Peyer's patch (tissue), 4 donors: Measurements from ENCODE around the gene CRACDL. TPM values are rescaled to one million over a fixed set of nuclear protein-coding genes. Genes with fewer than 3 reads are reported as not detected.

Source experiments
- DNase-seq, 3 donors: peaks; one replicate each; pipeline ENCODE4 v3.0.0-alpha.2; 2017 to 2019
- H3K27ac ChIP-seq, 4 donors: fragments of 200-600 bp; sonication (generic); one replicate each; pipeline ENCODE4 v1.5.1; 2016 to 2019
- H3K27me3 ChIP-seq, 2 donors: fragments of 200-600 bp; sonication (generic); one replicate each; pipeline ENCODE4 v1.5.1; 2019
- H3K36me3 ChIP-seq, 3 donors: fragments of 200-600 bp; sonication (generic); one replicate each; pipeline ENCODE4 v1.5.1; 2016 to 2019
- H3K4me1 ChIP-seq, 4 donors: fragments of 200-600 bp; sonication (generic); one replicate each; pipeline ENCODE4 v1.5.1; 2016 to 2019
- H3K4me3 ChIP-seq, 4 donors: fragments of 200-600 bp; sonication (generic); 1 replicate in 3 of 4; 2 replicates in 1 of 4; pipeline ENCODE4 v1.5.1; 2016 to 2019; ENCODE audit warnings: mild to moderate bottlenecking in 1 of 4
- H3K9me3 ChIP-seq, 4 donors: fragments of 200-600 bp; sonication (generic); one replicate each; pipeline ENCODE4 v1.5.1; 2016 to 2019; ENCODE audit warnings: mild to moderate bottlenecking in 1 of 4
- CTCF ChIP-seq, 6 experiments: fragments of 450-650 bp in 4 of 6; fragments of 200-600 bp in 2 of 6; sonication (generic) in 1 of 6; IDR thresholded peaks; one replicate each; pipeline ENCODE4 v1.5.1; 2017 to 2019; ENCODE audit warnings: antibody characterized with exemption in 6 of 6, mild to moderate bottlenecking in 3 of 6, moderate library complexity in 1 of 6
- POLR2A ChIP-seq, 2 donors: fragments of 450-650 bp; IDR thresholded peaks; one replicate each; pipeline ENCODE4 v1.5.1; 2017; ENCODE audit warnings: antibody characterized with exemption in 2 of 2, mild to moderate bottlenecking in 2 of 2, moderate library complexity in 2 of 2
- total RNA-seq, 4 donors: library from RNA; depleted of rRNA; stranded (reverse); fragments of >200 nt; gene quantifications; one replicate each; pipeline ENCODE4 v1.1.0, GENCODE V29; 2016

The CRACDL gene
- total RNA-seq, 4 donors from 2014 or later, result 3.3 to 36.5 (median 10.2) TPM

GRCh38 chr2:98799375-98800329 is 136.4 kb downstream of the CRACDL start:
- no peaks in the 10 kb centered on the region for H3K4me1 ChIP-seq
- no peak overlapping the region for H3K27ac ChIP-seq
- H3K27me3 ChIP-seq, result no peaks in the 10 kb centered on the region
- peaks cover 0 to 9% (median 0%) of the 10 kb centered on the region in 3 donors for H3K36me3 ChIP-seq
- DNase-seq, result no peak
- H3K9me3 ChIP-seq, result no peaks in the 10 kb centered on the region
- TF ChIP-seq CTCF (IDR thresholded peaks at IDR 0.05), result no peak
- no peak for TF ChIP-seq POLR2A (IDR thresholded peaks at IDR 0.05)
- no peak overlapping the region for H3K4me3 ChIP-seq

- H3K4me1 ChIP-seq, result no peaks in the 10 kb centered on the region
- H3K27me3 ChIP-seq, result no peaks in the 10 kb centered on the region
- H3K36me3 ChIP-seq, result peaks cover 0 to 20% (median 0%) of the 10 kb centered on the region in 3 donors
- no peak for DNase-seq
- no peak overlapping the region for H3K4me3 ChIP-seq
- no peak overlapping the region for H3K27ac ChIP-seq
- no peaks in the 10 kb centered on the region for H3K9me3 ChIP-seq
- no peak for TF ChIP-seq POLR2A (IDR thresholded peaks at IDR 0.05)
- no peak for TF ChIP-seq CTCF (IDR thresholded peaks at IDR 0.05)
Measured at GRCh38 chr2:98796775-98797544, 139.1 kb downstream of the CRACDL start.

GRCh38 chr2:98795891-98796676 is 139.9 kb downstream of the CRACDL start:
- H3K27ac ChIP-seq, result no peak overlapping the region
- H3K4me1 ChIP-seq, result no peaks in the 10 kb centered on the region
- no peak for DNase-seq
- no peaks in the 10 kb centered on the region for H3K9me3 ChIP-seq
- TF ChIP-seq POLR2A (IDR thresholded peaks at IDR 0.05), result no peak
- no peak for TF ChIP-seq CTCF (IDR thresholded peaks at IDR 0.05)
- no peaks in the 10 kb centered on the region for H3K27me3 ChIP-seq
- peaks cover 0 to 20% (median 0%) of the 10 kb centered on the region in 3 donors for H3K36me3 ChIP-seq
- H3K4me3 ChIP-seq, result no peak overlapping the region

GRCh38 chr2:98793897-98794830 is 141.9 kb downstream of the CRACDL start:
- TF ChIP-seq CTCF (IDR thresholded peaks at IDR 0.05) (no peak), POLR2A (IDR thresholded peaks at IDR 0.05) (no peak)
- no peak overlapping the region for H3K4me3 ChIP-seq
- H3K27ac ChIP-seq, result no peak overlapping the region
- no peak for DNase-seq
- H3K27me3 ChIP-seq, result no peaks in the 10 kb centered on the region
- H3K4me1 ChIP-seq, result no peaks in the 10 kb centered on the region
- peaks cover 0 to 20% (median 0%) of the 10 kb centered on the region in 3 donors for H3K36me3 ChIP-seq
- H3K9me3 ChIP-seq, result no peaks in the 10 kb centered on the region
